HepG2 (cell line): ENCODE results near the gene LAMA5. TPM values are rescaled to one million over a fixed set of nuclear protein-coding genes. Genes with fewer than 3 reads are reported as not detected.

Source experiments
- ATF4 ChIP-seq, 2 experiments: fragments of 450-650 bp in 1 of 2; sonication (generic) in 1 of 2; formaldehyde crosslinking; IDR thresholded peaks; 2 replicates each; pipeline versions ENCODE4 v1.5.0 to v1.8.0; 2020 to 2022; ENCODE audit warnings: mild to moderate bottlenecking in 1 of 2, missing genetic modification reagents in 1 of 2
- CCDC6 ChIP-seq: sonication (generic); formaldehyde crosslinking; IDR thresholded peaks from 2 replicates; pipeline ENCODE4 v1.8.1; 2022; ENCODE audit warnings: mild to moderate bottlenecking, missing genetic modification reagents, moderate library complexity
- CHD2 ChIP-seq: IDR thresholded peaks from 2 replicates; pipeline ENCODE4 v1.6.1; 2011; ENCODE audit warnings: low read depth, low read length, improper control_type of control experiment
- ETS1 ChIP-seq: sonication (generic); formaldehyde crosslinking; IDR thresholded peaks from 2 replicates; pipeline ENCODE4 v1.4.0; 2020; ENCODE audit warnings: missing genetic modification reagents
- HNF4A ChIP-seq: sonication (generic); formaldehyde crosslinking; IDR thresholded peaks from 2 replicates; pipeline ENCODE4 v1.4.0; 2020; ENCODE audit warnings: missing genetic modification reagents
- HOXA3 ChIP-seq: sonication (generic); formaldehyde crosslinking; IDR thresholded peaks from 2 replicates; pipeline ENCODE4 v1.5.0; 2020; ENCODE audit warnings: missing genetic modification reagents
- KDM5B ChIP-seq: sonication (generic); formaldehyde crosslinking; IDR thresholded peaks from 2 replicates; pipeline ENCODE4 v1.4.0; 2020; ENCODE audit warnings: missing genetic modification reagents, mild to moderate bottlenecking, borderline replicate concordance
- NBN ChIP-seq: fragments of 450-650 bp; conservative IDR thresholded peaks from 2 replicates; pipeline ENCODE4 v1.6.1; 2017
- NR2F6 ChIP-seq, 2 experiments: IDR thresholded peaks; 2 replicates each; pipeline ENCODE4 v1.6.1; 2016; ENCODE audit warnings: antibody characterized with exemption in 1 of 2, mild to moderate bottlenecking in 1 of 2
- PATZ1 ChIP-seq: sonication (generic); formaldehyde crosslinking; IDR thresholded peaks from 2 replicates; pipeline ENCODE4 v1.4.0; 2020; ENCODE audit warnings: missing genetic modification reagents
- RFXAP ChIP-seq: sonication (generic); formaldehyde crosslinking; IDR thresholded peaks from 2 replicates; pipeline ENCODE4 v1.4.0; 2020; ENCODE audit warnings: missing genetic modification reagents, borderline replicate concordance
- TAF1 ChIP-seq: sonication (generic); formaldehyde crosslinking; IDR thresholded peaks from 2 replicates; pipeline ENCODE4 v1.4.0; 2020; ENCODE audit warnings: missing genetic modification reagents
- TEF ChIP-seq: sonication (generic); formaldehyde crosslinking; IDR thresholded peaks from 2 replicates; pipeline ENCODE4 v1.5.0; 2020; ENCODE audit warnings: missing genetic modification reagents
- U2AF1 ChIP-seq: fragments of 200-400 bp; formaldehyde crosslinking; optimal IDR thresholded peaks from 2 replicates; pipeline ENCODE3; 2017; ENCODE audit warnings: mild to moderate bottlenecking, low read depth, low read length
- U2AF2 ChIP-seq: fragments of 200-400 bp; formaldehyde crosslinking; IDR thresholded peaks from 2 replicates; pipeline ENCODE4 v1.6.1; 2017; ENCODE audit warnings: low read depth, mild to moderate bottlenecking, low read length
- ZFP41 ChIP-seq: sonication (generic); formaldehyde crosslinking; IDR thresholded peaks from 2 replicates; pipeline ENCODE4 v1.4.0; 2020; ENCODE audit warnings: mild to moderate bottlenecking, missing genetic modification reagents, borderline replicate concordance
- ZFY ChIP-seq: sonication (generic); formaldehyde crosslinking; IDR thresholded peaks from 2 replicates; pipeline ENCODE4 v1.4.0; 2020; ENCODE audit warnings: missing genetic modification reagents
- ZNF224 ChIP-seq: sonication (generic); formaldehyde crosslinking; IDR thresholded peaks from 2 replicates; pipeline ENCODE4 v1.5.0; 2020; ENCODE audit warnings: mild to moderate bottlenecking, missing genetic modification reagents
- ZNF280B ChIP-seq: sonication (generic); formaldehyde crosslinking; IDR thresholded peaks from 2 replicates; pipeline ENCODE4 v1.5.0; 2020; ENCODE audit warnings: missing genetic modification reagents, mild to moderate bottlenecking, borderline replicate concordance
- ZNF614 ChIP-seq: IDR thresholded peaks from 2 replicates; pipeline ENCODE4 v1.6.1; 2018; ENCODE audit warnings: missing biosample characterization, missing genetic modification reagents, inconsistent platforms, borderline replicate concordance
- ZNF737 ChIP-seq: sonication (generic); formaldehyde crosslinking; IDR thresholded peaks from 2 replicates; pipeline ENCODE4 v1.5.0; 2020; ENCODE audit warnings: missing genetic modification reagents, mild to moderate bottlenecking, borderline replicate concordance
- ZNF75D ChIP-seq: sonication (generic); formaldehyde crosslinking; IDR thresholded peaks from 2 replicates; pipeline ENCODE4 v1.8.1; 2023; ENCODE audit warnings: missing genetic modification reagents, mild to moderate bottlenecking, borderline replicate concordance
- polyA plus RNA-seq, 8 experiments: library from polyadenylated mRNA; depleted of rRNA in 3 of 8; stranded (reverse) in 7 of 8; unstranded in 1 of 8; fragments of >200 nt; fragmentation: Illumina TruSeq in 4 of 8; extraction: Trizol in 4 of 8; gene quantifications; 2 replicates each; pipeline versions ENCODE4 v1.2.1 to v1.2.3, GENCODE V29; 2011 to 2016; ENCODE audit warnings: low read depth in 4 of 8, missing spikeins in 1 of 8, mixed read lengths in 1 of 8; ENCODE audit not compliant: insufficient read depth in 1 of 8
- total RNA-seq, 5 experiments: library from RNA; depleted of rRNA; stranded (reverse); fragments of >200 nt; fragmentation: Illumina TruSeq; extraction: Trizol; gene quantifications; 2 replicates each; pipeline ENCODE4 v1.2.3, GENCODE V29; 2016; ENCODE audit warnings: low read depth in 1 of 5

Gene LAMA5
- total and polyA plus RNA-seq, 2 of the 13 experiments (the other 11 are each of a cell fraction or from before 2014, with no cell fraction given), result 21.0 to 44.7 TPM

- TF ChIP-seq ZFY (CRISPR knock-in tag) (peak; percentile 75), ZNF280B (peak; percentile 86; the same call in 1 of the 2 replicates), NBN (no peak), ZNF614 (CRISPR knock-in tag) (peak; percentile 84; the same call in 1 of the 2 replicates), ZNF737 (CRISPR knock-in tag) (0 out of 2 replicates have a peak, but pooled peaks have one; percentile 61), KDM5B (CRISPR knock-in tag) (peak; percentile 81), U2AF2 (no peak), ZNF75D (CRISPR knock-in tag) (no peak), ZFP41 (CRISPR knock-in tag) (no peak), TAF1 (CRISPR knock-in tag) (no peak), RFXAP (CRISPR knock-in tag) (peak; percentile 77; the same call in 1 of the 2 replicates), HNF4A (peak; percentile 48; the same call in 1 of the 2 replicates), PATZ1 (CRISPR knock-in tag) (peak; percentile 94), NR2F6 (IDR thresholded peaks at IDR 0.05) (no peak; the same call in 1 of the 2 replicates), NR2F6 (CRISPR knock-in tag; IDR thresholded peaks at IDR 0.05) (peak; percentile 53; the same call in 1 of the 2 replicates), U2AF1 (peak; percentile 74), TEF (no peak), CCDC6 (CRISPR knock-in tag) (no peak), ETS1 (CRISPR knock-in tag) (no peak), CHD2 (no peak), HOXA3 (CRISPR knock-in tag) (peak; percentile 73), ZNF224 (CRISPR knock-in tag) (no peak), ATF4 (CRISPR knock-in tag; IDR thresholded peaks at IDR 0.05) (no peak)
These were observed 15.4 kb upstream of the LAMA5 start (continued) for GRCh38 chr20:62382306-62383198.
